CD4-positive, CD25-positive, alpha-beta regulatory T cell (primary cell): ENCODE data around the gene GRAMD4. TPM values are rescaled to one million over a fixed set of nuclear protein-coding genes. Genes with fewer than 3 reads are reported as not detected.

ENCODE experiments used
- ATAC-seq, 2 donors: fragments of 150-1000 bp; cut with Tn5 transposase; one replicate each; pipeline ENCODE4 v1.10.0; 2021; ENCODE audit warnings: low read depth in 2 of 2, moderate number of reproducible peaks in 2 of 2, moderate library complexity in 1 of 2
- DNase-seq, 3 donors: peaks; one replicate each; pipeline versions ENCODE4 v3.0.0 to v3.0.0-alpha.2; 2012 to 2022; ENCODE audit warnings: mixed read lengths in 1 of 3
- H3K27ac ChIP-seq: one replicate; pipeline ENCODE4 v1.7.0; 2013; ENCODE audit warnings: mild to moderate bottlenecking, low read length; ENCODE audit not compliant: insufficient read depth, poor library complexity, severe bottlenecking
- H3K27me3 ChIP-seq: one replicate; pipeline ENCODE4 v1.7.0; 2013; ENCODE audit warnings: low read length; ENCODE audit not compliant: control insufficient read depth, insufficient read depth
- H3K36me3 ChIP-seq: one replicate; pipeline ENCODE4 v1.7.0; 2013; ENCODE audit warnings: mild to moderate bottlenecking, low read length, moderate library complexity; ENCODE audit not compliant: control insufficient read depth, insufficient read depth
- H3K4me1 ChIP-seq: 2 replicates; pipeline ENCODE4 v1.7.0; 2013; ENCODE audit warnings: mild to moderate bottlenecking, low read length; ENCODE audit not compliant: insufficient read depth, control insufficient read depth, poor library complexity, severe bottlenecking
- H3K4me3 ChIP-seq: one replicate; pipeline ENCODE4 v1.7.0; 2013; ENCODE audit warnings: low read depth, mild to moderate bottlenecking, low read length, moderate library complexity
- H3K9me3 ChIP-seq, 2 experiments: 1 replicate in 1 of 2; 2 replicates in 1 of 2; pipeline ENCODE4 v1.7.0; 2013; ENCODE audit warnings: low read length in 2 of 2, mild to moderate bottlenecking in 1 of 2, moderate library complexity in 1 of 2; ENCODE audit not compliant: control insufficient read depth in 2 of 2
- H3K27ac Mint-ChIP-seq, 3 donors: one replicate each; pipeline ENCODE4 v1.8.0; 2020 to 2022; ENCODE audit warnings: mild to moderate bottlenecking in 3 of 3, mixed read lengths in 3 of 3, moderate library complexity in 2 of 3
- H3K27me3 Mint-ChIP-seq: one replicate; pipeline ENCODE4 v1.8.0; 2022; ENCODE audit warnings: mild to moderate bottlenecking, mixed read lengths
- H3K36me3 Mint-ChIP-seq: one replicate; pipeline ENCODE4 v1.8.0; 2020; ENCODE audit warnings: mixed read lengths
- H3K4me1 Mint-ChIP-seq, 4 donors: one replicate each; pipeline ENCODE4 v1.8.0; 2020 to 2022; ENCODE audit warnings: mixed read lengths in 4 of 4, mild to moderate bottlenecking in 1 of 4
- H3K4me3 Mint-ChIP-seq, 4 donors: one replicate each; pipeline ENCODE4 v1.8.0; 2020 to 2022; ENCODE audit warnings: mild to moderate bottlenecking in 4 of 4, mixed read lengths in 4 of 4, moderate library complexity in 3 of 4
- H3K9me3 Mint-ChIP-seq, 7 donors: one replicate each; pipeline ENCODE4 v1.8.0; 2020 to 2022; ENCODE audit warnings: mixed read lengths in 7 of 7, mild to moderate bottlenecking in 3 of 7, moderate library complexity in 2 of 7
- polyA plus RNA-seq, 4 donors: library from polyadenylated mRNA; unstranded; fragments of 300-500 nt; fragmentation: Illumina TruSeq; gene quantifications; one replicate each; pipeline ENCODE4 v1.2.3, GENCODE V29; 2021
- total RNA-seq: library from RNA; stranded (reverse); gene quantifications from one replicate; pipeline ENCODE4 v1.2.3, GENCODE V29; 2022

The GRAMD4 gene
- total and polyA plus RNA-seq, 5 donors from 2014 or later = 7.0 to 43.6 (median 7.5) TPM

DNA sequence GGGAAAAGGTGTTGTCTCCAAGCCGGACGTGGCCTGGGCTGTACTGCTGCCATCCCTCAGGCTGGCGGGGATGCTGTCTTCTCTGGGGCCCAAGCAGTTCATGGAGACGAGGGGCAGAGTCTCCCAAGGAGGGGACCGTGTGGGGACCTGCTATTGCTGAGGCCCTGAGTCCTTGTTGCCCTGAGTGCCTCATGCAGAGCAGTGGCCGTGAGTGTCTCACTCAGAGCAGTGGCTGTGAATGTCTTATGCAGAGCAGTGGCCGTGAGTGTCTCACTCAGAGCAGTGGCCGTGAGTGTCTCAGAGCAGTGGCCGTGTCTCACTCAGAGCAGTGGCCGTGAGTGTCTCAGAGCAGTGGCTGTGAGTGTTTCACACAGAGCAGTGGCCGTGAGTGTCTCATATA lies 54.7 kb downstream of the GRAMD4 start:
- Histone ChIP-seq H3K4me1 (peaks cover 36% of the 10 kb centered on the region), H3K27me3 (no peaks in the 10 kb centered on the region), H3K36me3 (peaks cover 3% of the 10 kb centered on the region), H3K27ac (peak overlapping the region; percentile 80), H3K4me3 (peak overlapping the region; percentile 65), H3K9me3 (no peaks in the 10 kb centered on the region)
- Mint-ChIP-seq H3K27me3 (peaks cover 4% of the 10 kb centered on the region), H3K36me3 (no peaks in the 10 kb centered on the region), H3K4me1 (peaks cover 2 to 39% (median 11%) of the 10 kb centered on the region in 4 donors), H3K9me3 (no peaks in the 10 kb centered on the region), H3K4me3 (peak overlapping the region; percentile 96 to 99 (median 98)), H3K27ac (peak overlapping the region; percentile 95 to 98 (median 98))
- ATAC-seq = peak; percentile 6 to 8
- DNase-seq = peak in 1 of 3 donors; percentile 19

DNA sequence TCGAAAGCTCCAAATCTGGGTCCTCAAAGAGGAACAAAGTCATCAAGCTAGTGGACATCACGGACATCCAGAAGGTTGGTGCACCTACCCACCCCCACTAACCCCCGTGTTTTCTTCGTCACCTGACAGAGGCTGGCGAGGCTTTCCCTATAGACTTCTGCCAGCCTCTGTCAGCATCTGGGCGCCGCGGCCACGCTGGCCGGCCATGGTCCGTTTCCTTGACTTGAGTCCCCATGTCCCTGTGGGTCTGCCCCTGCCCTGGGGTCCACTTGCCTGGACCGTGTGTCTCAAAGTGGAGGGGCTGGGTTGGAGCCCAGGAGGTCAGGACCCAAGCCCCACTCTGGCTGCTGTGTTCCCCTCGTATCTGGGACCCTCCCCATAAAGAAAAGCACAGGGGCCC lies 55.3 kb downstream of the GRAMD4 start:
- Histone ChIP-seq H3K4me1 (peaks cover 36% of the 10 kb centered on the region), H3K27ac (peak overlapping the region; percentile 80), H3K4me3 (no peak overlapping the region), H3K36me3 (peaks cover 3% of the 10 kb centered on the region), H3K27me3 (no peaks in the 10 kb centered on the region), H3K9me3 (no peaks in the 10 kb centered on the region)
- Mint-ChIP-seq H3K36me3 (no peaks in the 10 kb centered on the region), H3K4me3 (peak overlapping the region; percentile 96 to 99 (median 98)), H3K27me3 (peaks cover 4% of the 10 kb centered on the region), H3K9me3 (no peaks in the 10 kb centered on the region), H3K4me1 (peaks cover 2 to 39% (median 11%) of the 10 kb centered on the region in 4 donors), H3K27ac (peak overlapping the region; percentile 95 to 98 (median 98))
- ATAC-seq (no peak), DNase-seq (no peak)

DNA sequence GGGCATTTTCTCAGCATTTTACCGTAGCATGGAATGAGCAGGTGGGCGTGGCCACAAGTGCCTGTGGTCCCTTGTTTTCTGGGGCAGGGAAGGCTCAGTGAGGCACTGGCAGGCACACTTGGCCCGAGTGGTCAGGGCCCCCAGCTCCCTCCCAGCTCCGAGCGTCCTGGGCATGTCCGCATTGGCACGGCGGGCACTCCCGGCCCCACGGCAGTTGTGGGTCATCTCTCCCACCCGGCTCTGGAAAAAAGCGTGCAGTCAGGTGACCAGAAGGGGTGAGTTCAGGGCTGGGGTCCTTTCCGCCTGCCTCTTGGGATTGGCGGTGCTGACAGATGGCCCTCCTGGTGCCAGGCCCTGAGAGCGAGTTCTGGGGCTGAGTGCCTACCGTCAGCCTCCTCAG lies 55.8 kb downstream of the GRAMD4 start:
- no peaks in the 10 kb centered on the region for H3K27me3 ChIP-seq
- peaks cover 3% of the 10 kb centered on the region for H3K36me3 ChIP-seq
- H3K4me3 ChIP-seq = no peak overlapping the region
- peaks cover 4% of the 10 kb centered on the region for H3K27me3 Mint-ChIP-seq
- H3K9me3 ChIP-seq = no peaks in the 10 kb centered on the region
- no peak for ATAC-seq
- no peak for DNase-seq
- peaks cover 2 to 39% (median 12%) of the 10 kb centered on the region in 4 donors for H3K4me1 Mint-ChIP-seq
- peak overlapping the region; percentile 80 for H3K27ac ChIP-seq
- H3K4me1 ChIP-seq = peaks cover 36% of the 10 kb centered on the region
- H3K4me3 Mint-ChIP-seq = peak overlapping the region in 2 of 4 donors; percentile 96
- peak overlapping the region; percentile 38 to 98 (median 95) for H3K27ac Mint-ChIP-seq
- no peaks in the 10 kb centered on the region for H3K36me3 Mint-ChIP-seq
- no peaks in the 10 kb centered on the region for H3K9me3 Mint-ChIP-seq

DNA sequence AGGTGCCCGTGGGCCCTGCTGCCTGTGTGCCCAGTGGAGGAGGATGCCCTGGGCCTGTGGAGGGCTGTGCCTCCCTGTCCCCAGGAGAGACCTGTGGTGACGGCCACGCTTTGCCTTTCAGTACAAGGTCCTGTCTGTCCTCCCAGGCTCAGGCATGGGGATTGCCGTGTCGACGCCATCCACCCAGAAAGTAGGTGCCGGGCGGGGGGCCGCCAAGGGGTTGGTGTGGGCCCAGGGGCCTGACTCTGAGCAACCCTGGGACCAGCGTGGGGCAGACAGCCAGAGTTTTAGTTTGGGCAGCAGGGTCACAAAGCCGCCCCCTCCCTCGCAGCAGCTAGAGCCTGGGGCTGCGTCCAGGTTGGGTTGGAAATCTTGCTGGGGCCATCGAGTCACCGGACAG lies 56.3 kb downstream of the GRAMD4 start:
- DNase-seq (no peak), ATAC-seq (no peak)

DNA sequence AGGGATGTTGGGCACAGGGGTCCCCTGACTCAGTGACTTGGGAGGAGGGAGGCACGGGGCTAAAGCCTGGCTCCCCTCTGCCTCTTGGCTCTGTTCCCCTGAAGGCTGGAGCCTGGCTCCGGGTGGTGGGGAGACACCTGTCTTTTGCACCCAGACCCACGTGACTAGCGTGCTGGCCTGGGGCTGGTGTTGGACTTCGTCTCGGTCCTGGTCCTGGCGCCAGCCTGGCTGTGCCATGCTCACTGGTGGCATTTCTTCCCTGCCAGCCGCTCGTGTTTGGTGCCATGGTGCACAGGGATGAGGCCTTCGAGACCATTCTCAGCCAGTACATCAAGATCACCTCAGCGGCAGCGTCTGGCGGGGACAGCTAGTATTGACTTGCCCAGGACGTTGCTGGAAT lies 56.7 kb downstream of the GRAMD4 start:
- ATAC-seq (no peak), DNase-seq (no peak)
- H3K4me1 Mint-ChIP-seq = peaks cover 2 to 39% (median 15%) of the 10 kb centered on the region in 4 donors
- no peak overlapping the region for H3K4me3 ChIP-seq
- H3K36me3 Mint-ChIP-seq = no peaks in the 10 kb centered on the region
- H3K9me3 ChIP-seq = no peaks in the 10 kb centered on the region
- peaks cover 4% of the 10 kb centered on the region for H3K27me3 Mint-ChIP-seq
- H3K9me3 Mint-ChIP-seq = no peaks in the 10 kb centered on the region
- H3K27me3 ChIP-seq = no peaks in the 10 kb centered on the region
- peak overlapping the region; percentile 14 for H3K27ac ChIP-seq
- H3K36me3 ChIP-seq = peaks cover 3% of the 10 kb centered on the region
- H3K4me1 ChIP-seq = peaks cover 36% of the 10 kb centered on the region
- peak overlapping the region in 1 of 4 donors; percentile 43 for H3K4me3 Mint-ChIP-seq
- peak overlapping the region in 2 of 3 donors; percentile 20 to 73 for H3K27ac Mint-ChIP-seq

More for the DNA sequence above, 56.3 kb downstream of the GRAMD4 start:
- H3K27me3 ChIP-seq = no peaks in the 10 kb centered on the region
- peaks cover 36% of the 10 kb centered on the region for H3K4me1 ChIP-seq
- peak overlapping the region in 1 of 3 donors; percentile 73 for H3K27ac Mint-ChIP-seq
- H3K4me3 Mint-ChIP-seq = peak overlapping the region in 1 of 4 donors; percentile 43
- peaks cover 4% of the 10 kb centered on the region for H3K27me3 Mint-ChIP-seq
- H3K9me3 Mint-ChIP-seq = no peaks in the 10 kb centered on the region
- no peaks in the 10 kb centered on the region for H3K9me3 ChIP-seq
- peaks cover 2 to 39% (median 15%) of the 10 kb centered on the region in 4 donors for H3K4me1 Mint-ChIP-seq
- H3K27ac ChIP-seq = peak overlapping the region; percentile 14
- no peak overlapping the region for H3K4me3 ChIP-seq
- H3K36me3 Mint-ChIP-seq = no peaks in the 10 kb centered on the region
- peaks cover 3% of the 10 kb centered on the region for H3K36me3 ChIP-seq

DNA sequence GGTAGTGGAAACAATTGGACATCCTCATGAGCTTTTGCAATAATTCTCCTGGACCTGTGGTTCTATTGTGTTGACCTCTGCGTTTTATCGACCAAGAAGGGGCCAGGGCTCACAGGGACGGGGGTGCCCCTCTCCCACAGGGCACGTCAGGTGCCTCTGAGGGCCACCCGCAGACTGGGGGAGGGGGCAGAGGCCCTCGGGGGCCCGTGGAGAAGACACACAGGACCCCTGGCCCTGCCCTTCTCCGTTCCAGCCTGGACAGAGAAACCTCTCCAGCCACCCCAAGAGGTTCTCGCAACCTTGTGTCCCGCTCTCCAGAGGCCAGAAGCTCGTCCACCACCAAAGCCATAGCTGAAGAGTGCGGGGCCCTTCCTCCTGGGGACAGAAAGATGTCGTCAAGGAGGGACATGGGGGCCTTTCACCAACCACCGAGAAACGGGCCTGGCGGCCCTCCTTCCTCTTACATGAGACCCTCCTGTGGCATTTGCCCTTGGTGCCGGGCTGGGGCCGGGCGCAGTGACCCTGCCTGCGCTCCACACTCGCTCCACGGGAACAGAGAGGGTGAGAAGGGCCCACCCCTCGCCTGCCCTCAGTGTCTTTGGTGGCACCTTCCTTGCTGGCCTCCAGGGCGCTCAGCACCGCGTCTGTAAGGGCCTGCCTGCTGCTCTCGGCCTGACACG lies 57.3 kb downstream of the GRAMD4 start:
- DNase-seq = no peak
- H3K4me3 Mint-ChIP-seq = peak overlapping the region in 2 of 4 donors; percentile 43 to 72

DNA sequence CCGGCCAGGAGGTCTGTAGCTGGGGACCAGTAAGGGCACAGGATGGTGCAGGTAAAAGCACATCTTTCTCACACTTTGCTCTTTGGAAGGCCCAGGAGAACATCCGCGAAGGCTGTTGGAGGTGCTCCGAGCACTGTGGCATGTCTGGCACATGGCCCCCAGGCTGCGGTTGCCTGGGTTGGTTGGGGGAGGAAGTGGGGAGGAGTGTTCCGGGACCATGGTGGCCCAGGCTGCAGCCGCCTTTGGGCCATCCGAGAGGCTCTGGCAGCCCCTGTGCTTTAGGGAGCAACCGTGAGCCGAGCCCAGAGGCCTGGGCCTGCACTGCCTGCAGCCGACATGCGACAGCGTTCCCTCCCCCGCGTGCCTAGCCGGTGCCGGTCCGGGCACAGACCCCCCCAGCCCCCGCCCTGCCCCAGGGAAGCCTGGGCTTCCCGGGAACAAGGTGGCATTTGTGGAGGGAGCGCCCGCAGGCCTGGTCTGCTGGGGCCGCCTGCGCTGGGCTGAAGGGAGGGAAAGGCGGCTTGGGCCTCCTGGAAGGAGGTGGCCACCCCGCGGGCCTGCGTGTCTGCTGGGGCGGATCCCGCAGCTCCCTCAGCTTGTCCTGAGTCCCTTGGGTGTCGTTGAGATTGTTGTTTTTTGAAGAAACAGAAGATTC lies 57.9 kb downstream of the GRAMD4 start:
- Histone ChIP-seq H3K4me3 (no peak overlapping the region), H3K36me3 (peaks cover 3% of the 10 kb centered on the region), H3K27me3 (no peaks in the 10 kb centered on the region), H3K27ac (no peak overlapping the region), H3K4me1 (peaks cover 32% of the 10 kb centered on the region), H3K9me3 (no peaks in the 10 kb centered on the region)
- Mint-ChIP-seq H3K36me3 (no peaks in the 10 kb centered on the region), H3K4me1 (peaks cover 2 to 35% (median 15%) of the 10 kb centered on the region in 4 donors), H3K27ac (peak overlapping the region in 2 of 3 donors; percentile 52 to 64), H3K27me3 (peaks cover 4% of the 10 kb centered on the region), H3K9me3 (no peaks in the 10 kb centered on the region), H3K4me3 (peak overlapping the region in 1 of 4 donors; percentile 72)
- DNase-seq = no peak
- no peak for ATAC-seq

More for the DNA sequence above, 57.3 kb downstream of the GRAMD4 start:
- Mint-ChIP-seq H3K36me3 (no peaks in the 10 kb centered on the region), H3K27me3 (peaks cover 4% of the 10 kb centered on the region), H3K4me1 (peaks cover 2 to 39% (median 15%) of the 10 kb centered on the region in 4 donors), H3K27ac (peak overlapping the region; percentile 20 to 73 (median 64)), H3K9me3 (no peaks in the 10 kb centered on the region)
- Histone ChIP-seq H3K27me3 (no peaks in the 10 kb centered on the region), H3K4me3 (no peak overlapping the region), H3K4me1 (peaks cover 36% of the 10 kb centered on the region), H3K9me3 (no peaks in the 10 kb centered on the region), H3K36me3 (peaks cover 3% of the 10 kb centered on the region), H3K27ac (no peak overlapping the region)
- ATAC-seq = no peak
